ENCODE measurements around the gene NOL7.

DNA sequence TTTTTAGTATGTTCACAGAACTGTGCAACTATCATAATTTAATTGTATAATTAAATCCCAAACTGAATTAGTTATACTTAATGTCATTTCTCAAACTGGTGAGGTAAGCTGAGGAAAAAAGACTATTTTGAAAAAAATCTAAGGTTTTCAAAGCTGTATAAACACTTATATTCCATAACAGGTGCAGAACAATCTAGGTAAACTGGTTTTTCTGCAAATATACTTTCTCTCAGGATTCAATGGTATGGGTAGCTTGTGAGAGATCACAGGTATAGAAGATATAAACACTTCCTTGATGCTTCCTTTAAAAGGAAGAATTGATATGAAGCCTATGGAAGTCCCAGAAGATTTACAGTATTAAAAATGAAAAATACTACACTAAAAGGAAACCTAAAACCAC lies 33.7 kb downstream of the NOL7 start:
- no peak for TF ChIP-seq CTCF (IDR thresholded peaks at IDR 0.05)
- no peak for TF ChIP-seq POLR2A (IDR thresholded peaks at IDR 0.05)
